Panc1 (cell line): ENCODE data around the gene PRKAR2B.

Experiments
- POLR2AphosphoS5 ChIP-seq: IDR thresholded peaks from 2 replicates; pipeline ENCODE4 v1.6.1; 2012; ENCODE audit warnings: mild to moderate bottlenecking, low read depth, low read length, moderate library complexity
- TF ChIP-seq, protein P1 (sequence below): fragments of 450-650 bp; IDR thresholded peaks from 2 replicates; pipeline ENCODE4 v1.5.1; 2017; ENCODE audit warnings: mild to moderate bottlenecking

DNA sequence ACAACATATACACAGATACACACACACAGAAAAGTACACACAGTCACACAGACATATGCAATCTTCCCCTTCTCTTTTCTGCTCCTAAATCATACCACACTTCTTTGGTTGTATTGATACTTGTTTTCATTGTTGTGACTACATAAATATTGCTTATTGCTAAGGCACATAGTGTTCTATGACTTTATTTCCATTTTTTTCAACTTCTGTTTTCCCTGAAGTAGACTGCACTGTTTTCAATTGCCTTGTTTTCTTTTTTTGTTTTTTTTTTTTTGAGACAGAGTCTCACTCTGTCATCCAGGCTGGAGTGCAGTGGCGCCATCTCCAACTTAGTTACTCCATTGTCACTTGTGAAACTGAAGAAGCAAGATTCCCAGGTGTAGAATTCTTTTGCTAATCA lies 10.0 kb upstream of the PRKAR2B start:
- TF ChIP-seq, protein P1, sequence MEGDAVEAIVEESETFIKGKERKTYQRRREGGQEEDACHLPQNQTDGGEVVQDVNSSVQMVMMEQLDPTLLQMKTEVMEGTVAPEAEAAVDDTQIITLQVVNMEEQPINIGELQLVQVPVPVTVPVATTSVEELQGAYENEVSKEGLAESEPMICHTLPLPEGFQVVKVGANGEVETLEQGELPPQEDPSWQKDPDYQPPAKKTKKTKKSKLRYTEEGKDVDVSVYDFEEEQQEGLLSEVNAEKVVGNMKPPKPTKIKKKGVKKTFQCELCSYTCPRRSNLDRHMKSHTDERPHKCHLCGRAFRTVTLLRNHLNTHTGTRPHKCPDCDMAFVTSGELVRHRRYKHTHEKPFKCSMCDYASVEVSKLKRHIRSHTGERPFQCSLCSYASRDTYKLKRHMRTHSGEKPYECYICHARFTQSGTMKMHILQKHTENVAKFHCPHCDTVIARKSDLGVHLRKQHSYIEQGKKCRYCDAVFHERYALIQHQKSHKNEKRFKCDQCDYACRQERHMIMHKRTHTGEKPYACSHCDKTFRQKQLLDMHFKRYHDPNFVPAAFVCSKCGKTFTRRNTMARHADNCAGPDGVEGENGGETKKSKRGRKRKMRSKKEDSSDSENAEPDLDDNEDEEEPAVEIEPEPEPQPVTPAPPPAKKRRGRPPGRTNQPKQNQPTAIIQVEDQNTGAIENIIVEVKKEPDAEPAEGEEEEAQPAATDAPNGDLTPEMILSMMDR = no peak
- TF ChIP-seq POLR2AphosphoS5 = no peak
